Measurements from ENCODE around the gene GLI3. TPM values are rescaled to one million over a fixed set of nuclear protein-coding genes. Genes with fewer than 3 reads are reported as not detected.

The GLI3 gene
- total and polyA plus RNA-seq, 2 of the 4 experiments (the other 2 are of a cell fraction), result 1.3 to 3.9 TPM

DNA sequence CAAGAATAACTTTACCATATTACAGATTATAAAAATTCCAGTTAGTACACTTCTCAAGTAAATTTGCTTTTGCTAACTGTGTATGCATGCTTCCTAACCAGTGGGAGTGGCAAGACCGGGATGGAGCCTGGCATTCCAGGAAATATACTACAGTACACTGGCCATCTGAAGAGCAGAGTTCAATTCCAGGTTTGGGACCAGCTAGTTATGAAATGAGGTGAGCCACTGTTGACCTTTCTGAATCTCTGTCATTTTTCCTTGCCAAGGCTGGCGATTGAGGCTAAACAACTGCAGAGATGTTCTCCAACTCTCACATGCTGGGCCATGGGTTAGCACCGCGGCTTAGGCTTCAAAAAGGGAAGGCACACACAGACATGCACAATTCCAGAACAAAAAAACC is 258.2 kb downstream of the GLI3 start:
- no peak overlapping the region for H3K56ac ChIP-seq (ENCODE audit: extremely low read depth, insufficient read depth, low read length)
- no peak overlapping the region for H2BK120ac ChIP-seq (ENCODE audit: low read depth, low read length)
- no peaks in the 10 kb centered on the region for H3K9me3 ChIP-seq (ENCODE audit: control insufficient read depth, insufficient read depth, low read length)
- no peak overlapping the region for H2AFZ ChIP-seq (replicated peaks; ENCODE audit: low read length, poor library complexity)
- WGBS, 2 experiments (ENCODE audit: extremely low coverage in 2 of 2, insufficient read length in 1 of 2), result no CpG with 5 or more reads among the region's 4 CpGs
- H4K8ac ChIP-seq (ENCODE audit: low read depth in 2 of 2, low read length in 2 of 2), result no peak overlapping the region
- no peaks in the 10 kb centered on the region for H3K79me1 ChIP-seq (ENCODE audit: low read depth in 1 of 2, low read length in 2 of 2)
- H3K23ac ChIP-seq (ENCODE audit: low read depth, low read length), result no peak overlapping the region
- H4K5ac ChIP-seq (ENCODE audit: low read depth, low read length), result no peak overlapping the region
- H3K9ac ChIP-seq (ENCODE audit: low read depth, low read length), result no peak overlapping the region
- no peaks in the 10 kb centered on the region; the same call in 1 of the 2 replicates for H3K9me1 ChIP-seq (ENCODE audit: insufficient read depth, low read length)
- ChIA-PET POLR2A (ENCODE audit: unreplicated experiment) (no interaction called here), CTCF (interaction anchor here (0.7 to 1.1 kb wide), 4 partner anchors 9 to 294 kb away, joined by 3 read pairs; no protein-coding TSS in a partner anchor)
- in situ Hi-C loops (cut with MboI; ENCODE audit: low sequenced_read_pairs), result loop anchor here (25.0 kb wide), 1 partner anchor 258 kb away; the partner anchor contains the start of gene GLI3
- no peak overlapping the region for H3K4me3 ChIP-seq (ENCODE audit: insufficient read depth, low read depth, low read length)
- H2AK9ac ChIP-seq (replicated peaks; ENCODE audit: low read depth, low read length, poor library complexity), result no peak overlapping the region
- no peak overlapping the region for H3K14ac ChIP-seq (replicated peaks; ENCODE audit: low read depth, low read length)
- no peak overlapping the region for H3K4ac ChIP-seq (ENCODE audit: low read depth, low read length)
- H4K91ac ChIP-seq (ENCODE audit: insufficient read depth, low read depth, low read length), result no peak overlapping the region
- no peaks in the 10 kb centered on the region for H4K20me1 ChIP-seq (ENCODE audit: insufficient read depth, low read length)
- ATAC-seq (ENCODE audit: low read depth), result no peak
- BruUV-seq (replicated peaks), result no TSS peak
- no peak overlapping the region for H3K18ac ChIP-seq (ENCODE audit: low read depth, low read length)
- dilution Hi-C loops (cut with HindIII; ENCODE audit: low sequenced_read_pairs, unreplicated experiment), result no loop called here
- no peak for DNase-seq
- no peak overlapping the region for H2BK15ac ChIP-seq (ENCODE audit: low read depth, low read length)
- no peaks in the 10 kb centered on the region for H3K27me3 ChIP-seq (ENCODE audit: control insufficient read depth, insufficient read depth, low read length)
- H3K4me1 ChIP-seq (ENCODE audit: control insufficient read depth, insufficient read depth, low read length), result peaks cover 7% of the 10 kb centered on the region; the same call in 1 of the 2 replicates
- no peak overlapping the region for H2BK5ac ChIP-seq (ENCODE audit: low read depth, low read length, poor library complexity, severe bottlenecking)
- TF ChIP-seq CHD1 (IDR thresholded peaks at IDR 0.05; ENCODE audit: low read depth, low read length), result no peak
- no peak for TF ChIP-seq SMC3 (IDR thresholded peaks at IDR 0.05; ENCODE audit: low read depth, low read length)
- no peak for TF ChIP-seq NFE2L2 (IDR thresholded peaks at IDR 0.05; ENCODE audit: low read depth, low read length)
- no peak for TF ChIP-seq RCOR1 (IDR thresholded peaks at IDR 0.05; ENCODE audit: insufficient replicate concordance, low read length)
- TF ChIP-seq POLR2A (IDR thresholded peaks at IDR 0.05; ENCODE audit: low read depth, low read length), result no peak
- TF ChIP-seq, protein P1, sequence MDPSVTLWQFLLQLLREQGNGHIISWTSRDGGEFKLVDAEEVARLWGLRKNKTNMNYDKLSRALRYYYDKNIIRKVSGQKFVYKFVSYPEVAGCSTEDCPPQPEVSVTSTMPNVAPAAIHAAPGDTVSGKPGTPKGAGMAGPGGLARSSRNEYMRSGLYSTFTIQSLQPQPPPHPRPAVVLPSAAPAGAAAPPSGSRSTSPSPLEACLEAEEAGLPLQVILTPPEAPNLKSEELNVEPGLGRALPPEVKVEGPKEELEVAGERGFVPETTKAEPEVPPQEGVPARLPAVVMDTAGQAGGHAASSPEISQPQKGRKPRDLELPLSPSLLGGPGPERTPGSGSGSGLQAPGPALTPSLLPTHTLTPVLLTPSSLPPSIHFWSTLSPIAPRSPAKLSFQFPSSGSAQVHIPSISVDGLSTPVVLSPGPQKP (IDR thresholded peaks at IDR 0.05; ENCODE audit: borderline replicate concordance, low read depth, low read length), result no peak
- TF ChIP-seq BHLHE40 (IDR thresholded peaks at IDR 0.05; ENCODE audit: low read depth, low read length), result no peak
- TF ChIP-seq MAFK (IDR thresholded peaks at IDR 0.05; ENCODE audit: low read depth, low read length), result no peak
- no peak for TF ChIP-seq RAD21 (IDR thresholded peaks at IDR 0.05; ENCODE audit: low read length)
- no peak for TF ChIP-seq MXI1 (IDR thresholded peaks at IDR 0.05; ENCODE audit: borderline replicate concordance, low read depth, low read length)
- no peak for TF ChIP-seq MAZ (IDR thresholded peaks at IDR 0.05; ENCODE audit: borderline replicate concordance, low read depth, low read length)
- TF ChIP-seq, protein P2, sequence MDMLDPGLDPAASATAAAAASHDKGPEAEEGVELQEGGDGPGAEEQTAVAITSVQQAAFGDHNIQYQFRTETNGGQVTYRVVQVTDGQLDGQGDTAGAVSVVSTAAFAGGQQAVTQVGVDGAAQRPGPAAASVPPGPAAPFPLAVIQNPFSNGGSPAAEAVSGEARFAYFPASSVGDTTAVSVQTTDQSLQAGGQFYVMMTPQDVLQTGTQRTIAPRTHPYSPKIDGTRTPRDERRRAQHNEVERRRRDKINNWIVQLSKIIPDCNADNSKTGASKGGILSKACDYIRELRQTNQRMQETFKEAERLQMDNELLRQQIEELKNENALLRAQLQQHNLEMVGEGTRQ (IDR thresholded peaks at IDR 0.05; ENCODE audit: low read depth, low read length), result no peak
- no peak for TF ChIP-seq FOS (IDR thresholded peaks at IDR 0.05; ENCODE audit: low read depth, low read length)
- TF ChIP-seq, protein P3, sequence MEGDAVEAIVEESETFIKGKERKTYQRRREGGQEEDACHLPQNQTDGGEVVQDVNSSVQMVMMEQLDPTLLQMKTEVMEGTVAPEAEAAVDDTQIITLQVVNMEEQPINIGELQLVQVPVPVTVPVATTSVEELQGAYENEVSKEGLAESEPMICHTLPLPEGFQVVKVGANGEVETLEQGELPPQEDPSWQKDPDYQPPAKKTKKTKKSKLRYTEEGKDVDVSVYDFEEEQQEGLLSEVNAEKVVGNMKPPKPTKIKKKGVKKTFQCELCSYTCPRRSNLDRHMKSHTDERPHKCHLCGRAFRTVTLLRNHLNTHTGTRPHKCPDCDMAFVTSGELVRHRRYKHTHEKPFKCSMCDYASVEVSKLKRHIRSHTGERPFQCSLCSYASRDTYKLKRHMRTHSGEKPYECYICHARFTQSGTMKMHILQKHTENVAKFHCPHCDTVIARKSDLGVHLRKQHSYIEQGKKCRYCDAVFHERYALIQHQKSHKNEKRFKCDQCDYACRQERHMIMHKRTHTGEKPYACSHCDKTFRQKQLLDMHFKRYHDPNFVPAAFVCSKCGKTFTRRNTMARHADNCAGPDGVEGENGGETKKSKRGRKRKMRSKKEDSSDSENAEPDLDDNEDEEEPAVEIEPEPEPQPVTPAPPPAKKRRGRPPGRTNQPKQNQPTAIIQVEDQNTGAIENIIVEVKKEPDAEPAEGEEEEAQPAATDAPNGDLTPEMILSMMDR (conservative IDR thresholded peaks at IDR 0.05; ENCODE audit: low read depth, low read length), result no peak
- no peak for TF ChIP-seq CEBPB (IDR thresholded peaks at IDR 0.05; ENCODE audit: low read depth, low read length)
- TF ChIP-seq RFX5 (IDR thresholded peaks at IDR 0.05; ENCODE audit: low read depth, low read length), result no peak
- H2BK20ac ChIP-seq (ENCODE audit: low read depth, low read length), result no peak overlapping the region
- peaks cover 19% of the 10 kb centered on the region; the same call in 1 of the 2 replicates for H3K36me3 ChIP-seq (ENCODE audit: control insufficient read depth, insufficient read depth, low read length)
- H2AK5ac ChIP-seq (ENCODE audit: low read depth, low read length), result no peak overlapping the region
- no peak overlapping the region for H3K4me2 ChIP-seq (ENCODE audit: low read depth, low read length)
- no peak overlapping the region for H3K27ac ChIP-seq (ENCODE audit: insufficient read depth, low read length)
- intact Hi-C loops (cut with micrococcal nuclease), result loop anchor here (5.0 to 10.0 kb wide), 3 partner anchors 436 to 593 kb away; no protein-coding TSS in a partner anchor

Data from IMR-90 (cell line).